WTC11 (cell line): Measurements from ENCODE around the gene PRKN.

Experiments used
- NR1H2 ChIP-seq: sonication (generic); formaldehyde crosslinking; IDR thresholded peaks from 2 replicates; pipeline ENCODE4 v1.9.0; 2021; ENCODE audit warnings: mild to moderate bottlenecking, moderate library complexity, missing genetic modification reagents
- TCF7 ChIP-seq: sonication (generic); formaldehyde crosslinking; IDR thresholded peaks from 2 replicates; pipeline ENCODE4 v1.8.0; 2022; ENCODE audit warnings: mild to moderate bottlenecking, low read depth, missing genetic modification reagents, moderate library complexity
- TEAD1 ChIP-seq: sonication (generic); formaldehyde crosslinking; IDR thresholded peaks from 2 replicates; pipeline ENCODE4 v1.8.0; 2022; ENCODE audit warnings: mild to moderate bottlenecking, missing genetic modification reagents
- ZNF121 ChIP-seq: sonication (generic); formaldehyde crosslinking; IDR thresholded peaks from 2 replicates; pipeline ENCODE4 v1.8.0; 2023; ENCODE audit warnings: missing genetic modification reagents
- ZNF263 ChIP-seq: sonication (generic); formaldehyde crosslinking; IDR thresholded peaks from 2 replicates; pipeline ENCODE4 v1.8.1; 2022; ENCODE audit warnings: low read depth, mild to moderate bottlenecking, moderate library complexity, missing genetic modification reagents
- TF ChIP-seq, protein P1 (sequence below): sonication (generic); formaldehyde crosslinking; conservative IDR thresholded peaks from 2 replicates; pipeline ENCODE4 v1.8.1; 2023; ENCODE audit warnings: mild to moderate bottlenecking, low read depth, missing genetic modification reagents, moderate library complexity
- TF ChIP-seq, protein P2 (sequence below): sonication (generic); formaldehyde crosslinking; IDR thresholded peaks from 2 replicates; pipeline ENCODE4 v1.8.1; 2023; ENCODE audit warnings: mild to moderate bottlenecking, moderate library complexity, missing genetic modification reagents
- TF ChIP-seq, protein P3 (sequence below): fragments of 200-600 bp; IDR thresholded peaks from 2 replicates; pipeline ENCODE4 v1.8.0; 2022; ENCODE audit warnings: antibody characterized with exemption
- TF ChIP-seq, protein P4 (sequence below): sonication (generic); formaldehyde crosslinking; IDR thresholded peaks from 2 replicates; pipeline ENCODE4 v1.8.1; 2023; ENCODE audit warnings: mild to moderate bottlenecking, missing genetic modification reagents, borderline replicate concordance
- TF ChIP-seq, protein P5 (sequence below): sonication (generic); formaldehyde crosslinking; IDR thresholded peaks from 2 replicates; pipeline ENCODE4 v1.8.0; 2022; ENCODE audit warnings: mild to moderate bottlenecking, missing genetic modification reagents

DNA sequence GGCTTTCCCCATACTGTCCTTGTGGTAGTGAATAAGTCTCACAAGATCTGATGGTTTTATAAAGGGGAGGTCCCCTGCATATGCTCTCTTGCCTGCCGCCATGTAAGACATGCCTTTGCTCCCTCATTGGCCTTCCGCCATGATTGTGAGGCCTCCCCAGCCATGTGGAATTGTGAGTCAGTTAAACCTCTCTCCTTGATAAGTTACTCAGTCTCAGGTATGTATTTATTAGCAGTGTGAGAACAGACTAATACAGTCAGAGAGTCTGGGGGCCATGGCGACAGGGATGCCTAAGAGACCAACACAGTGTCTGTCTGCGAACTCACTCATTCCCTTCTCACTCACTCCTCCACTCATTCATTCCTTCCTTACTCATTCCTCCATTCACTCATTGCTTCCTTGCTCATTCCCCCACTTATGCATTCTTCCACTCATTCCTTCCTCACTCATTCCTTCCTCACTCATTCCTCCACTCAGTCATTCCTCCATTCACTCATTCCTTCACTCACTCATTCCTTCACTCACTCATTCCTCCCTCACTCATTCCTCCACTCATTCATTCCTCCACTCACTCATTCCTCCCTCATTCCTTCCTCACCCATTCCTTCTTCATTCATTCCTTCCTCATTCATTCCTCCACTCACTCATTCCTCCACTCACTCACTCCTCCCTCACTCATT, 1316.2 kb downstream of the PRKN start:
- TF ChIP-seq, protein P1, sequence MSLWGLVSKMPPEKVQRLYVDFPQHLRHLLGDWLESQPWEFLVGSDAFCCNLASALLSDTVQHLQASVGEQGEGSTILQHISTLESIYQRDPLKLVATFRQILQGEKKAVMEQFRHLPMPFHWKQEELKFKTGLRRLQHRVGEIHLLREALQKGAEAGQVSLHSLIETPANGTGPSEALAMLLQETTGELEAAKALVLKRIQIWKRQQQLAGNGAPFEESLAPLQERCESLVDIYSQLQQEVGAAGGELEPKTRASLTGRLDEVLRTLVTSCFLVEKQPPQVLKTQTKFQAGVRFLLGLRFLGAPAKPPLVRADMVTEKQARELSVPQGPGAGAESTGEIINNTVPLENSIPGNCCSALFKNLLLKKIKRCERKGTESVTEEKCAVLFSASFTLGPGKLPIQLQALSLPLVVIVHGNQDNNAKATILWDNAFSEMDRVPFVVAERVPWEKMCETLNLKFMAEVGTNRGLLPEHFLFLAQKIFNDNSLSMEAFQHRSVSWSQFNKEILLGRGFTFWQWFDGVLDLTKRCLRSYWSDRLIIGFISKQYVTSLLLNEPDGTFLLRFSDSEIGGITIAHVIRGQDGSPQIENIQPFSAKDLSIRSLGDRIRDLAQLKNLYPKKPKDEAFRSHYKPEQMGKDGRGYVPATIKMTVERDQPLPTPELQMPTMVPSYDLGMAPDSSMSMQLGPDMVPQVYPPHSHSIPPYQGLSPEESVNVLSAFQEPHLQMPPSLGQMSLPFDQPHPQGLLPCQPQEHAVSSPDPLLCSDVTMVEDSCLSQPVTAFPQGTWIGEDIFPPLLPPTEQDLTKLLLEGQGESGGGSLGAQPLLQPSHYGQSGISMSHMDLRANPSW (CRISPR knock-in tag): no peak
- TF ChIP-seq, protein P2, sequence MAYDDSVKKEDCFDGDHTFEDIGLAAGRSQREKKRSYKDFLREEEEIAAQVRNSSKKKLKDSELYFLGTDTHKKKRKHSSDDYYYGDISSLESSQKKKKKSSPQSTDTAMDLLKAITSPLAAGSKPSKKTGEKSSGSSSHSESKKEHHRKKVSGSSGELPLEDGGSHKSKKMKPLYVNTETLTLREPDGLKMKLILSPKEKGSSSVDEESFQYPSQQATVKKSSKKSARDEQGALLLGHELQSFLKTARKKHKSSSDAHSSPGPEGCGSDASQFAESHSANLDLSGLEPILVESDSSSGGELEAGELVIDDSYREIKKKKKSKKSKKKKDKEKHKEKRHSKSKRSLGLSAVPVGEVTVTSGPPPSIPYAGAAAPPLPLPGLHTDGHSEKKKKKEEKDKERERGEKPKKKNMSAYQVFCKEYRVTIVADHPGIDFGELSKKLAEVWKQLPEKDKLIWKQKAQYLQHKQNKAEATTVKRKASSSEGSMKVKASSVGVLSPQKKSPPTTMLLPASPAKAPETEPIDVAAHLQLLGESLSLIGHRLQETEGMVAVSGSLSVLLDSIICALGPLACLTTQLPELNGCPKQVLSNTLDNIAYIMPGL: no peak
- TF ChIP-seq NR1H2 (CRISPR knock-in tag) (no peak), TCF7 (CRISPR knock-in tag) (no peak), ZNF263 (no peak), TEAD1 (CRISPR knock-in tag) (no peak), ZNF121 (no peak)
- TF ChIP-seq, protein P3, sequence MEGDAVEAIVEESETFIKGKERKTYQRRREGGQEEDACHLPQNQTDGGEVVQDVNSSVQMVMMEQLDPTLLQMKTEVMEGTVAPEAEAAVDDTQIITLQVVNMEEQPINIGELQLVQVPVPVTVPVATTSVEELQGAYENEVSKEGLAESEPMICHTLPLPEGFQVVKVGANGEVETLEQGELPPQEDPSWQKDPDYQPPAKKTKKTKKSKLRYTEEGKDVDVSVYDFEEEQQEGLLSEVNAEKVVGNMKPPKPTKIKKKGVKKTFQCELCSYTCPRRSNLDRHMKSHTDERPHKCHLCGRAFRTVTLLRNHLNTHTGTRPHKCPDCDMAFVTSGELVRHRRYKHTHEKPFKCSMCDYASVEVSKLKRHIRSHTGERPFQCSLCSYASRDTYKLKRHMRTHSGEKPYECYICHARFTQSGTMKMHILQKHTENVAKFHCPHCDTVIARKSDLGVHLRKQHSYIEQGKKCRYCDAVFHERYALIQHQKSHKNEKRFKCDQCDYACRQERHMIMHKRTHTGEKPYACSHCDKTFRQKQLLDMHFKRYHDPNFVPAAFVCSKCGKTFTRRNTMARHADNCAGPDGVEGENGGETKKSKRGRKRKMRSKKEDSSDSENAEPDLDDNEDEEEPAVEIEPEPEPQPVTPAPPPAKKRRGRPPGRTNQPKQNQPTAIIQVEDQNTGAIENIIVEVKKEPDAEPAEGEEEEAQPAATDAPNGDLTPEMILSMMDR: no peak
- TF ChIP-seq, protein P4, sequence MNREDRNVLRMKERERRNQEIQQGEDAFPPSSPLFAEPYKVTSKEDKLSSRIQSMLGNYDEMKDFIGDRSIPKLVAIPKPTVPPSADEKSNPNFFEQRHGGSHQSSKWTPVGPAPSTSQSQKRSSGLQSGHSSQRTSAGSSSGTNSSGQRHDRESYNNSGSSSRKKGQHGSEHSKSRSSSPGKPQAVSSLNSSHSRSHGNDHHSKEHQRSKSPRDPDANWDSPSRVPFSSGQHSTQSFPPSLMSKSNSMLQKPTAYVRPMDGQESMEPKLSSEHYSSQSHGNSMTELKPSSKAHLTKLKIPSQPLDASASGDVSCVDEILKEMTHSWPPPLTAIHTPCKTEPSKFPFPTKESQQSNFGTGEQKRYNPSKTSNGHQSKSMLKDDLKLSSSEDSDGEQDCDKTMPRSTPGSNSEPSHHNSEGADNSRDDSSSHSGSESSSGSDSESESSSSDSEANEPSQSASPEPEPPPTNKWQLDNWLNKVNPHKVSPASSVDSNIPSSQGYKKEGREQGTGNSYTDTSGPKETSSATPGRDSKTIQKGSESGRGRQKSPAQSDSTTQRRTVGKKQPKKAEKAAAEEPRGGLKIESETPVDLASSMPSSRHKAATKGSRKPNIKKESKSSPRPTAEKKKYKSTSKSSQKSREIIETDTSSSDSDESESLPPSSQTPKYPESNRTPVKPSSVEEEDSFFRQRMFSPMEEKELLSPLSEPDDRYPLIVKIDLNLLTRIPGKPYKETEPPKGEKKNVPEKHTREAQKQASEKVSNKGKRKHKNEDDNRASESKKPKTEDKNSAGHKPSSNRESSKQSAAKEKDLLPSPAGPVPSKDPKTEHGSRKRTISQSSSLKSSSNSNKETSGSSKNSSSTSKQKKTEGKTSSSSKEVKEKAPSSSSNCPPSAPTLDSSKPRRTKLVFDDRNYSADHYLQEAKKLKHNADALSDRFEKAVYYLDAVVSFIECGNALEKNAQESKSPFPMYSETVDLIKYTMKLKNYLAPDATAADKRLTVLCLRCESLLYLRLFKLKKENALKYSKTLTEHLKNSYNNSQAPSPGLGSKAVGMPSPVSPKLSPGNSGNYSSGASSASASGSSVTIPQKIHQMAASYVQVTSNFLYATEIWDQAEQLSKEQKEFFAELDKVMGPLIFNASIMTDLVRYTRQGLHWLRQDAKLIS (CRISPR knock-in tag): no peak
- TF ChIP-seq, protein P5, sequence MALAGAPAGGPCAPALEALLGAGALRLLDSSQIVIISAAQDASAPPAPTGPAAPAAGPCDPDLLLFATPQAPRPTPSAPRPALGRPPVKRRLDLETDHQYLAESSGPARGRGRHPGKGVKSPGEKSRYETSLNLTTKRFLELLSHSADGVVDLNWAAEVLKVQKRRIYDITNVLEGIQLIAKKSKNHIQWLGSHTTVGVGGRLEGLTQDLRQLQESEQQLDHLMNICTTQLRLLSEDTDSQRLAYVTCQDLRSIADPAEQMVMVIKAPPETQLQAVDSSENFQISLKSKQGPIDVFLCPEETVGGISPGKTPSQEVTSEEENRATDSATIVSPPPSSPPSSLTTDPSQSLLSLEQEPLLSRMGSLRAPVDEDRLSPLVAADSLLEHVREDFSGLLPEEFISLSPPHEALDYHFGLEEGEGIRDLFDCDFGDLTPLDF (CRISPR knock-in tag): no peak
